Immature natural killer cell (primary cell): ENCODE results near the gene DNAAF9. TPM values are rescaled to one million over a fixed set of nuclear protein-coding genes. Genes with fewer than 3 reads are reported as not detected.

Experiments used
- DNase-seq, 3 donors: peaks; one replicate each; pipeline ENCODE4 v3.0.0; 2022; ENCODE audit warnings: mixed read lengths in 1 of 3
- H3K27ac Mint-ChIP-seq, 6 donors: one replicate each; pipeline ENCODE4 v1.8.0; 2020; ENCODE audit warnings: mixed read lengths in 6 of 6, mild to moderate bottlenecking in 5 of 6, inconsistent platforms in 4 of 6, moderate library complexity in 3 of 6
- H3K27me3 Mint-ChIP-seq, 3 donors: one replicate each; pipeline ENCODE4 v1.8.0; 2020 to 2021; ENCODE audit warnings: low read depth in 3 of 3, mild to moderate bottlenecking in 3 of 3, mixed read lengths in 3 of 3, moderate library complexity in 3 of 3, inconsistent platforms in 1 of 3
- H3K36me3 Mint-ChIP-seq, 3 donors: one replicate each; pipeline ENCODE4 v1.8.0; 2020; ENCODE audit warnings: mixed read lengths in 3 of 3, inconsistent platforms in 2 of 3, mild to moderate bottlenecking in 2 of 3
- H3K4me1 Mint-ChIP-seq, 2 donors: one replicate each; pipeline ENCODE4 v1.8.0; 2020; ENCODE audit warnings: inconsistent platforms in 2 of 2, mild to moderate bottlenecking in 2 of 2, mixed read lengths in 2 of 2, moderate library complexity in 1 of 2
- H3K4me3 Mint-ChIP-seq, 5 donors: one replicate each; pipeline ENCODE4 v1.8.0; 2020; ENCODE audit warnings: mild to moderate bottlenecking in 5 of 5, mixed read lengths in 5 of 5, inconsistent platforms in 3 of 5, moderate library complexity in 3 of 5
- H3K9me3 Mint-ChIP-seq, 6 donors: one replicate each; pipeline ENCODE4 v1.8.0; 2020; ENCODE audit warnings: mild to moderate bottlenecking in 6 of 6, mixed read lengths in 6 of 6, inconsistent platforms in 4 of 6, moderate library complexity in 3 of 6
- polyA plus RNA-seq, 3 donors: library from polyadenylated mRNA; unstranded; fragments of 300-500 nt; fragmentation: Illumina TruSeq; gene quantifications; one replicate each; pipeline ENCODE4 v1.2.3, GENCODE V29; 2021

Gene DNAAF9
- polyA plus RNA-seq, 3 donors from 2014 or later: 0.26 to 0.74 TPM; not detected in 1

GRCh38 chr20:3380228-3381070, 27.0 kb downstream of the DNAAF9 start:
- no peak for DNase-seq
- Mint-ChIP-seq H3K4me1 (no peaks in the 10 kb centered on the region), H3K9me3 (no peaks in the 10 kb centered on the region), H3K27me3 (peaks cover 0 to 4% (median 2%) of the 10 kb centered on the region in 3 donors), H3K36me3 (peaks cover 6 to 10% (median 8%) of the 10 kb centered on the region in 3 donors), H3K27ac (no peak overlapping the region), H3K4me3 (no peak overlapping the region)

GRCh38 chr20:3378138-3378537, 29.3 kb downstream of the DNAAF9 start:
- Mint-ChIP-seq H3K4me3 (no peak overlapping the region), H3K9me3 (no peaks in the 10 kb centered on the region), H3K27me3 (peaks cover 0 to 2% (median 0%) of the 10 kb centered on the region in 3 donors), H3K36me3 (peaks cover 20 to 24% (median 22%) of the 10 kb centered on the region in 3 donors), H3K4me1 (no peaks in the 10 kb centered on the region), H3K27ac (no peak overlapping the region)
- no peak for DNase-seq

- no peak overlapping the region for H3K27ac Mint-ChIP-seq
- no peak for DNase-seq
- no peaks in the 10 kb centered on the region for H3K9me3 Mint-ChIP-seq
- H3K27me3 Mint-ChIP-seq: peaks cover 0 to 2% (median 0%) of the 10 kb centered on the region in 3 donors
- H3K36me3 Mint-ChIP-seq: peaks cover 22 to 28% (median 24%) of the 10 kb centered on the region in 3 donors
- no peaks in the 10 kb centered on the region for H3K4me1 Mint-ChIP-seq
- no peak overlapping the region for H3K4me3 Mint-ChIP-seq
Measured at GRCh38 chr20:3377644-3378043, 29.8 kb downstream of the DNAAF9 start.

DNA sequence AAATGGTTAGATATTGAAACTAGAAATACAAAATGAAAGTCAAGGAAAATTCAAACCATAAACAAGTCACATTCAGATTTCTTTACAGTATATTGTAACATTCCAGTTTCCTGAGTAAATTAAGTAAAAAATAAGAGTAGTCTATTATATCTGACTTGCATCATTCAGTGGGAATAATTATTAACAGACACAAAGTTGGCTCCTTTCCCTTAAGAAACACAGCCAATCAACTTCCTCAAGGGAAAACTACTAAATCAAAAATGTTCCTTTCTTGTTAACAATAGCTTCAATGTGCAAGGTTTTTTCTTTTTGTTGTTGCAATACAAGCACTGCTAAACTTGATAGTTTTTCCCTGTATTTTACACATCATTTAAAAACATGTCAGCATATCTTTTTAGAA, 33.2 kb downstream of the DNAAF9 start:
- H3K4me3 Mint-ChIP-seq: no peak overlapping the region

DNA sequence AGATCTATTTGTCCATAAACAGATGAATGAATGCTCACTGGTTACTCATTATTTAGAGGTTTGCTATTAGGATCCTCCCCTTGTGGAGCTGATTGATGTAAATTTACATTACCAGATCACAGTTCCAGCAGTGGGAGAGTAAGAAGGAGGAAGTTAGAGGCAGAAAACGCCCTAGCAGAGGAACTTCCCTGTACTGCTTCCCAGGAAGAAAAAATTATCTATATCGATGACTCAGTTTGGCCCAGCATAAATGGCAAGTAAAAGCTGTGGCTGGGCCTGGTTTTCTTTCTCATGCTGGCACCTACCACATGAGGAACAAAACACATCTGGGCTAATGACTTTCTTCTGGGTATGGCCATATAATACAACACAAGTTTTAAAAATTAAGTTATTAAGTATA, 35.7 kb downstream of the DNAAF9 start:
- H3K27ac Mint-ChIP-seq: no peak overlapping the region
- no peaks in the 10 kb centered on the region for H3K9me3 Mint-ChIP-seq
- H3K27me3 Mint-ChIP-seq: no peaks in the 10 kb centered on the region
- no peak overlapping the region for H3K4me3 Mint-ChIP-seq
- H3K4me1 Mint-ChIP-seq: no peaks in the 10 kb centered on the region
- no peak for DNase-seq
- peaks cover 30 to 43% (median 39%) of the 10 kb centered on the region in 3 donors for H3K36me3 Mint-ChIP-seq

More for the DNA sequence above, 33.2 kb downstream of the DNAAF9 start:
- Mint-ChIP-seq H3K27ac (no peak overlapping the region), H3K4me1 (no peaks in the 10 kb centered on the region), H3K9me3 (no peaks in the 10 kb centered on the region), H3K36me3 (peaks cover 32 to 43% (median 35%) of the 10 kb centered on the region in 3 donors), H3K27me3 (peaks cover 0 to 2% (median 0%) of the 10 kb centered on the region in 3 donors)
- no peak for DNase-seq

DNA sequence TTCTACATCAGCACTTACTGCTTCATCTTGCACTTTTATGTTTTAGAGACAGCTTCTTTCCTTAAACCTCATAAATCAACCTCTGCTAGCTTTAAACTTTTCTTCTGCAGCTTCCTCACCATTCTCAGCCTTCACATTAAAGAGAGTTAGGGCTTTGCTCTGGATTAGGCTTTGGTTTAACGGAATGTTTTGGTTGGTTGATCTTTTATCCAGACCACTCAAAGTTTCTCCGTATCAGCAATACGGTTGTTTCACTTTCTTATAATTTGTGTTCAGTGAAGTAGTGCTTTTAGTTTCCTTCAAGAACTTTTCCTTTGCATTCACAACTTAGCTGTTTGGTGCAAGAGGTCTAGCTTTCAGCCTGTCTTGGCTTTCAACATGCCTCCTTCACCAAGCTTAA, 40.4 kb downstream of the DNAAF9 start:
- H3K4me1 Mint-ChIP-seq: no peaks in the 10 kb centered on the region
- H3K27ac Mint-ChIP-seq: no peak overlapping the region
- H3K36me3 Mint-ChIP-seq: peaks cover 10 to 25% (median 21%) of the 10 kb centered on the region in 3 donors
- H3K27me3 Mint-ChIP-seq: no peaks in the 10 kb centered on the region
- DNase-seq: no peak
- no peaks in the 10 kb centered on the region for H3K9me3 Mint-ChIP-seq
- no peak overlapping the region for H3K4me3 Mint-ChIP-seq

- no peak overlapping the region for H3K27ac Mint-ChIP-seq
- peaks cover 0 to 14% (median 9%) of the 10 kb centered on the region in 3 donors for H3K36me3 Mint-ChIP-seq
- peaks cover 0 to 1% (median 0%) of the 10 kb centered on the region in 3 donors for H3K27me3 Mint-ChIP-seq
- no peak for DNase-seq
- H3K4me3 Mint-ChIP-seq: no peak overlapping the region
- H3K9me3 Mint-ChIP-seq: no peaks in the 10 kb centered on the region
- H3K4me1 Mint-ChIP-seq: no peaks in the 10 kb centered on the region
Measured at GRCh38 chr20:3364323-3365013, 43.0 kb downstream of the DNAAF9 start.

DNA sequence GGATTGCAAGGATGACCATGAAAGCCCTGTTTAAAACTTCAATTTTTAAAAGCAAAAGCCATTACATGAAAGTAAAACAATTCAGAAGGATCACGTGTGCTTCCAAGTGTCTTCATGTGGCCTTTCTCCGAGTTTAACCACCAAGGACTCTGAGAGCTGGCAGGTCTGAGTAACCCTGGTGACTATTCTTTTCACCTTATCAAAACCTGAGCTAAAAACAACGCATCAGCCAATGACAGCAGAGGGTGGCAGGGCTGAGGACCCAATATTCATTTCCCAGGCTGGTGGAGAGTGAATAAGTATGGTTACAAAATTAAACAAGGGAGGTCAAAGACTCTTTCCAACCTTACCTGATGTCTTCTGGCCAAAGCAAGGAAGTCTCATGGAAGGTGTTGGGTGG, 46.7 kb downstream of the DNAAF9 start:
- H3K27ac Mint-ChIP-seq: no peak overlapping the region
- DNase-seq: no peak
- no peak overlapping the region for H3K4me3 Mint-ChIP-seq
- peaks cover 0 to 5% (median 3%) of the 10 kb centered on the region in 3 donors for H3K36me3 Mint-ChIP-seq
- no peaks in the 10 kb centered on the region for H3K9me3 Mint-ChIP-seq
- peaks cover 0 to 1% (median 0%) of the 10 kb centered on the region in 3 donors for H3K27me3 Mint-ChIP-seq
- H3K4me1 Mint-ChIP-seq: no peaks in the 10 kb centered on the region

DNA sequence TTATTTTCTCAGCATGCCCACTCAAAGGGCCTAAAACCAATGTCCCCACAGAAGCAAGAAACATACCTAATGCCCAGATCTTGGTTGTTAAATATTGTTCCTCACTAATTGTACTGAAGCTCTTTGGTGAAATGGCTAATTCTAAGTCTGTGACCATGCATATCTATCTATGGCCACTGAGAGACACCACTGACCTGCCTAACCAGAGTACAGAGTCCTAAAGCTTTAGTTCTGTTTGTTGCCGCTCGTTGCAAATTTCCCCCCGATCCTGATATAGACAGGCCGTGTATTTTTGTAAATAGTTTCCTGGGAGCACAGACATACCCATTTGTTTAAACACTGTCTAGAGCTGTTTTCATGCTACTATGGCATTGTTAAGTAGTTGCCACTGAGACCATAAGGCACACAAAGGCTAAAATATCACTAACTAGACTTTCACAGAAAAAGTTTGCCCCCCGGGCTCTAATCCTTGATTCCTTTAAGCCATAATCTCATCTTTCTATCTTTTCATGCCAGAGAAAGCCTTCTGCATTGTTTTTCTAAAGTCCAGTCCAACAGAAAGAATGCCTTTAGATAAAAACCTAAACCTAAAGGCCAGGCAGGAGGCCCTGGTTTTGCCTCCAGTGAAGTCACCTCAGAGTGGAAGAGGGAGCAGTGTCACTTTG, 48.7 kb downstream of the DNAAF9 start:
- no peak for DNase-seq
- Mint-ChIP-seq H3K4me3 (no peak overlapping the region), H3K27ac (no peak overlapping the region), H3K36me3 (peaks cover 0 to 3% (median 0%) of the 10 kb centered on the region in 3 donors), H3K4me1 (no peaks in the 10 kb centered on the region), H3K9me3 (no peaks in the 10 kb centered on the region), H3K27me3 (peaks cover 0 to 1% (median 0%) of the 10 kb centered on the region in 3 donors)

Other genes with a start within 250 kb of the DNAAF9 start
- 10 to 100 TPM; 12.2 to 26.5 (median 20.5) TPM for gene FASTKD5, start 247.8 kb downstream of the DNAAF9 start, polyA plus RNA-seq
- gene UBOX5, start 247.8 kb downstream of the DNAAF9 start, polyA plus RNA-seq: 1 to 10 TPM; 2.3 to 7.0 (median 4.9) TPM
- not detected for gene LZTS3, start 234.1 kb downstream of the DNAAF9 start, polyA plus RNA-seq
- gene DDRGK1, start 203.0 kb downstream of the DNAAF9 start, polyA plus RNA-seq: 10 to 100 TPM; 45.6 to 63.1 (median 48.0) TPM
- gene ITPA, start 198.2 kb downstream of the DNAAF9 start, polyA plus RNA-seq: 10 to 100 TPM; 75.0 to 84.5 (median 76.3) TPM
- not detected for gene SLC4A11, start 168.5 kb downstream of the DNAAF9 start, polyA plus RNA-seq
- 10 to 100 TPM in 1 of 3 donors, 1 to 10 TPM in 2; 9.4 to 15.2 (median 9.7) TPM for gene ATRN, start 63.3 kb upstream of the DNAAF9 start, polyA plus RNA-seq